GM23248 (cell line): ENCODE measurements around the gene ARL6IP5. TPM values are rescaled to one million over a fixed set of nuclear protein-coding genes. Genes with fewer than 3 reads are reported as not detected.

ENCODE experiments used
- DNase-seq: peaks from one replicate; pipeline ENCODE4 v3.0.0-alpha.2; 2015
- H2AFZ ChIP-seq: fragments of 200-600 bp; sonication (generic); 2 replicates; pipeline ENCODE4 v1.6.1; 2016; ENCODE audit warnings: antibody characterized with exemption
- H3F3A ChIP-seq: fragments of 200-600 bp; sonication (generic); 2 replicates; pipeline ENCODE4 v1.6.1; 2016; ENCODE audit warnings: mild to moderate bottlenecking, antibody characterized with exemption, mixed run types; ENCODE audit not compliant: insufficient read depth
- H3K27ac ChIP-seq: fragments of 200-600 bp; sonication (generic); 2 replicates; pipeline ENCODE4 v1.5.1; 2016; ENCODE audit warnings: mild to moderate bottlenecking
- H3K27me3 ChIP-seq: fragments of 200-600 bp; sonication (generic); replicated peaks from 2 replicates; pipeline ENCODE4 v1.6.1; 2016; ENCODE audit warnings: mild to moderate bottlenecking; ENCODE audit not compliant: insufficient read depth
- H3K36me3 ChIP-seq: fragments of 200-600 bp; sonication (generic); 2 replicates; pipeline ENCODE4 v1.6.1; 2016; ENCODE audit warnings: low read depth, mild to moderate bottlenecking
- H3K4me1 ChIP-seq: fragments of 200-600 bp; sonication (generic); 2 replicates; pipeline ENCODE4 v1.6.1; 2016; ENCODE audit warnings: mild to moderate bottlenecking; ENCODE audit not compliant: insufficient read depth
- H3K4me2 ChIP-seq: fragments of 200-600 bp; sonication (generic); one replicate; pipeline ENCODE4 v1.6.1; 2016; ENCODE audit warnings: mild to moderate bottlenecking; ENCODE audit not compliant: unreplicated experiment
- H3K4me3 ChIP-seq: fragments of 200-600 bp; sonication (generic); 2 replicates; pipeline ENCODE4 v1.5.1; 2016; ENCODE audit warnings: mild to moderate bottlenecking
- H3K79me2 ChIP-seq: fragments of 200-600 bp; sonication (generic); 2 replicates; pipeline ENCODE4 v1.6.1; 2016; ENCODE audit warnings: mild to moderate bottlenecking; ENCODE audit not compliant: insufficient read depth
- H3K9ac ChIP-seq: fragments of 200-600 bp; sonication (generic); 2 replicates; pipeline ENCODE4 v1.6.1; 2016; ENCODE audit warnings: mild to moderate bottlenecking
- H3K9me2 ChIP-seq: fragments of 200-600 bp; sonication (generic); 2 replicates; pipeline ENCODE4 v1.6.1; 2016; ENCODE audit warnings: mixed run types, mild to moderate bottlenecking, moderate library complexity; ENCODE audit not compliant: insufficient read depth
- H3K9me3 ChIP-seq: fragments of 200-600 bp; sonication (generic); one replicate; pipeline ENCODE4 v1.6.1; 2017; ENCODE audit warnings: low read depth
- H4K20me1 ChIP-seq: fragments of 200-600 bp; sonication (generic); 2 replicates; pipeline ENCODE4 v1.6.0; 2016; ENCODE audit not compliant: insufficient read depth
- EZH2 ChIP-seq: fragments of 200-600 bp; sonication (generic); IDR thresholded peaks from 2 replicates; pipeline ENCODE4 v1.6.1; 2018; ENCODE audit warnings: antibody characterized with exemption, mild to moderate bottlenecking; ENCODE audit not compliant: insufficient read depth, poor library complexity, severe bottlenecking
- EZH2phosphoT487 ChIP-seq: fragments of 200-600 bp; sonication (generic); IDR thresholded peaks from 2 replicates; pipeline ENCODE4 v1.6.1; 2018; ENCODE audit warnings: antibody characterized with exemption, moderate library complexity, mild to moderate bottlenecking, low read depth; ENCODE audit not compliant: insufficient read depth
- WGBS, 2 experiments: methylation state at CpG; one replicate each; pipeline ENCODE4 v1.1.6; 2015 to 2017; ENCODE audit warnings: low lambda C conversion rate in 2 of 2, low coverage in 1 of 2; ENCODE audit errors: missing lambda C conversion rate in 2 of 2; 5-methylcytosine and 5-hydroxymethylcytosine counted together
- in situ Hi-C: fragments of 300-500 bp; cut with MboI; formaldehyde crosslinking; loops from 2 replicates; pipeline ENCODE4 v1.15.0; 2020
- polyA plus RNA-seq: library from polyadenylated mRNA; unstranded; fragments of >200 nt; fragmentation: Nextera tagmentation; extraction: Ambion mirVana; gene quantifications from 2 replicates; pipeline ENCODE4 v1.2.1, GENCODE V29; 2016
- total RNA-seq: library from RNA; depleted of rRNA; stranded (reverse); fragments of >200 nt; shearing (Covaris generic); gene quantifications from 2 replicates; pipeline ENCODE4 v1.2.3, GENCODE V29; 2014; rRNA removed

ARL6IP5 gene, protein sequence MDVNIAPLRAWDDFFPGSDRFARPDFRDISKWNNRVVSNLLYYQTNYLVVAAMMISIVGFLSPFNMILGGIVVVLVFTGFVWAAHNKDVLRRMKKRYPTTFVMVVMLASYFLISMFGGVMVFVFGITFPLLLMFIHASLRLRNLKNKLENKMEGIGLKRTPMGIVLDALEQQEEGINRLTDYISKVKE
- total RNA-seq (94.0 and 98.7 TPM in 2 replicates), polyA plus RNA-seq (174 and 178 TPM in 2 replicates)

- peaks cover 47% of the 10 kb centered on the region for H3K79me2 ChIP-seq
- 0 to 3% methylated on average over 32 of the region's 32 CpGs for WGBS, 2 experiments
- no peak for TF ChIP-seq EZH2
- no peak for TF ChIP-seq EZH2phosphoT487
- no peaks in the 10 kb centered on the region for H3K36me3 ChIP-seq
- H3K9me3 ChIP-seq, result no peaks in the 10 kb centered on the region
- H3K4me2 ChIP-seq, result peak within 1 kb of the TSS; percentile 98
- peak within 1 kb of the TSS; percentile 98 for H3K27ac ChIP-seq
- peak within 1 kb of the TSS; percentile 87 for H2AFZ ChIP-seq
- no peaks in the 10 kb centered on the region for H3K27me3 ChIP-seq
- in situ Hi-C loops, result no loop called here
- peak; percentile 94 for DNase-seq
- peak within 1 kb of the TSS; percentile 93 for H3K4me3 ChIP-seq
- H3F3A ChIP-seq, result peaks cover 65% of the 10 kb centered on the region
- H4K20me1 ChIP-seq, result no peaks in the 10 kb centered on the region
- peaks cover 58% of the 10 kb centered on the region for H3K4me1 ChIP-seq
- H3K9ac ChIP-seq, result peak within 1 kb of the TSS; percentile 97
- no peaks in the 10 kb centered on the region for H3K9me2 ChIP-seq
Measured at GRCh38 chr3:69084326-69085167, at the start of gene ARL6IP5. TSS of gene ARL6IP5 (plus strand) at chr3:69084937. CDS start at chr3:69085048, 111 bp downstream.

DNA sequence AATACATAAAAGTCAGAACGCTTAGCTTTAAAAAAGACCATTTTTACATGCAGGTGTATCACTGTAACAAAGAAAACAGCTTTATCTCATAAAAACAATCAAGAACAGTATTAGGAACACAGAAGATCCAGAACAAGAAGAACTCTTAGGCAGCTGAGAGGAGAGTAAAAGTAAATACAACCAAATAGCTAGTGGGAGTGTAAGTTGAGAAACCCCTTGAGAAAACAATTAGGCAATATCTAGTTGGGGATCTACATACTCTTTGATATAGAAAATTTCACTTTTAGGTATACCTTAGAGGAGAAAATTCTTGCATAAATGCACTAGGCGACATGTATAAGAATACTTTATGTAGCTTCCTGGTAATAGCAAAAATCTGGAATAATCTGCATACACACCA, 40.1 kb upstream of the ARL6IP5 start:
- Histone ChIP-seq H2AFZ (no peak overlapping the region), H3F3A (no peaks in the 10 kb centered on the region), H3K36me3 (peaks cover 68% of the 10 kb centered on the region), H3K4me3 (no peak overlapping the region), H3K9me2 (no peaks in the 10 kb centered on the region), H4K20me1 (no peaks in the 10 kb centered on the region; the same call in 1 of the 2 replicates), H3K9me3 (no peaks in the 10 kb centered on the region), H3K27me3 (no peaks in the 10 kb centered on the region), H3K27ac (no peak overlapping the region), H3K4me2 (no peak overlapping the region), H3K9ac (no peak overlapping the region), H3K79me2 (peaks cover 97% of the 10 kb centered on the region), H3K4me1 (peaks cover 12% of the 10 kb centered on the region)
- DNase-seq, result no peak
- TF ChIP-seq EZH2, result no peak
- TF ChIP-seq EZH2phosphoT487, result no peak
- in situ Hi-C loops, result no loop called here
- WGBS, 2 experiments, result 87 to 92% methylated on average over 2 of the region's 2 CpGs

- Histone ChIP-seq H3K4me2 (peak overlapping the region; percentile 94), H4K20me1 (no peaks in the 10 kb centered on the region; the same call in 1 of the 2 replicates), H3K4me3 (no peak overlapping the region), H2AFZ (no peak overlapping the region), H3K9me3 (no peaks in the 10 kb centered on the region), H3K27me3 (no peaks in the 10 kb centered on the region), H3F3A (peaks cover 16% of the 10 kb centered on the region; the same call in 1 of the 2 replicates), H3K9ac (0 out of 2 replicates have a peak overlapping the region, but pooled peaks have one; percentile 99), H3K4me1 (peaks cover 23% of the 10 kb centered on the region), H3K79me2 (peaks cover 80% of the 10 kb centered on the region), H3K27ac (no peak overlapping the region), H3K36me3 (peaks cover 41% of the 10 kb centered on the region), H3K9me2 (no peaks in the 10 kb centered on the region)
- 97 to 100% methylated on average over 2 of the region's 2 CpGs for WGBS, 2 experiments
- in situ Hi-C loops, result no loop called here
- no peak for TF ChIP-seq EZH2
- TF ChIP-seq EZH2phosphoT487, result no peak
- no peak for DNase-seq
Measured at GRCh38 chr3:69048990-69049389, 35.7 kb upstream of the ARL6IP5 start.

DNA sequence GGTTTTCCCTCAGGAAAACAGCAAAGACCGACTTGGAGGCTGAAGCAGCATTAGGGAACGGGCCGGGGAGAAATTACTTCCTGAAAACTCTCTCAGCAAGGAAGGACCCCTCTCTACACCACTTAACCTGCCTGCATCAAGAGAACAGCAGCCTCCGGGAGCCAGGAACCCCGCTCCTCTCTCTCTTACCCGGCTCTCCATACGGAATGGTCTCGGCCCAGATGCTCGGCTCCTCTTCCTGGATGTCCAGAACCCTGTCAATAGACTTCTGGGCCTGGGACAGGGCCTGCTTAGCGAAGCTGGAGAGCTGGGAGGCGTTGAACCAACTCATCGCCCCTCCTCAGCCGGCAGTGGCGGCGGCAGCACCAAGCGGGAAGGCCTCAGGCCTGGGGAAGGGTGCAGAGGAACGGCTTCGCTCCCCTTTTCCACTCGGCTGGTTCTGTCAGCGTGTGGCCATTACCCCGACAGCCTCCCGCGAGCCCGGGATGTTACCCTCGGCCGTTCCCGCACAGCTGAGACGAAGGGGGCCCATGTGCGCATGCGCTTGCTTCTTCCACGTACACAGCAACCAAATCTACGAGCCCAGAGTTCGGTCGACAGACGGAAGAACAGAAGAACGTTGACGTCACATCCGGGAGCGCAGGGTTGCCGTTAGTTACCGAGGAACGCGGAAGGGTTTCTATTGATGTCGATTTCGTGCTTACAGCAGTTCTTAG, 32.8 kb upstream of the ARL6IP5 start, which contains the start of gene TMF1:
Gene TMF1 (minus strand): TSS at position 578 of the 716 bp plus-strand sequence. CDS start 247 bp downstream, at position 331.
- Histone ChIP-seq H3F3A (peaks cover 26% of the 10 kb centered on the region), H3K4me1 (peaks cover 15% of the 10 kb centered on the region), H4K20me1 (no peaks in the 10 kb centered on the region; the same call in 1 of the 2 replicates), H3K4me2 (peak within 1 kb of the TSS; percentile 94), H3K79me2 (peaks cover 51% of the 10 kb centered on the region), H3K9me3 (no peaks in the 10 kb centered on the region), H3K27me3 (no peaks in the 10 kb centered on the region), H3K9ac (peak within 1 kb of the TSS; percentile 99), H3K9me2 (no peaks in the 10 kb centered on the region), H3K4me3 (peak within 1 kb of the TSS; percentile 94), H2AFZ (peak within 1 kb of the TSS; percentile 88), H3K36me3 (peaks cover 44% of the 10 kb centered on the region), H3K27ac (peak within 1 kb of the TSS; percentile 97)
- TF ChIP-seq EZH2phosphoT487 (no peak), EZH2 (no peak)
- 0 to 1% methylated on average over 38 to 43 of the region's 45 CpGs for WGBS, 2 experiments
- in situ Hi-C loops, result no loop called here
- DNase-seq, result peak; percentile 100
